NCI-H2196 treated with DMSO at 0.1 percent for 48 hours (cell line): Measurements from ENCODE around the gene NDRG3.

Source experiments
- DNase-seq: peaks from one replicate; lab custom pipeline; 2025; ENCODE audit not compliant: unreplicated experiment; lab: John Stamatoyannopoulos, UW

The NDRG3 gene

DNA sequence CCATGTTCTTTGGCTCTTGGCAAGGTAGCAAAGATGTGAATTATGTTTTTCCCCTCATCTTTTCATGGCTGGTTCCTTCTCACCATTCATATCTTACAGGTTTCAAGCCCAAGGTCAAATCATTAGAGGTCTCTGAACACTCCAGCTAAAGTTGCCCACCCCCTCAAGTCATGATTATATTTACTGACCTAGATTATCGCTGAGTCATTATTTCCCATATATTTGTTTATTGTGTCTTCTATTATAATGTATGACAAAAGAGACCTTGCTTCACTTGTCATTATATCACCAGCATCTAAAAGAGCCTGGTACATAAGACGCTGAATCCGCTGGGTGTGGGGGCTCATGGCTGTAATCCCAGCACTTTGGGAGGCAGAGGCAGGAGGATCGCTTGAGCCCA lies 15.2 kb upstream of the NDRG3 start:
- DNase-seq, result no peak

DNA sequence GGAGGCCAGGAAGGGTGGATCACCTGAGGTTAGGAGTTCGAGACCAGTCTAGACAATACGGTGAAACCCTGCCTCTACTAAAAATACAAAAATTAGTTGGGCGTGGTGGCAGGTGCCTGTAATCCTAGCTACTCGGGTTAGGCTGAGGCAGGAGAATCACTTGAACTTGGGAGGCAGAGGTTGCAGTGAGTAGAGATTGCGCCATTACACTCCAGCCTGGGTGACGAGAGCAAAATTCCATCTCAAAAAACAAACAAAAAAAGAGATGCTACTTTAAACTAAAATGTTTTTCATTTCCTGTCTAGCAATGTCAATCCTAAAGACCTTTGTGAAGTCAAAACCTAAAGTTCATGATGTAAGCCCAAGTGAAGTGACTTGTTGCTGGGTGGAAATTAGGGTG lies 14.8 kb upstream of the NDRG3 start:
- DNase-seq, result no peak

DNA sequence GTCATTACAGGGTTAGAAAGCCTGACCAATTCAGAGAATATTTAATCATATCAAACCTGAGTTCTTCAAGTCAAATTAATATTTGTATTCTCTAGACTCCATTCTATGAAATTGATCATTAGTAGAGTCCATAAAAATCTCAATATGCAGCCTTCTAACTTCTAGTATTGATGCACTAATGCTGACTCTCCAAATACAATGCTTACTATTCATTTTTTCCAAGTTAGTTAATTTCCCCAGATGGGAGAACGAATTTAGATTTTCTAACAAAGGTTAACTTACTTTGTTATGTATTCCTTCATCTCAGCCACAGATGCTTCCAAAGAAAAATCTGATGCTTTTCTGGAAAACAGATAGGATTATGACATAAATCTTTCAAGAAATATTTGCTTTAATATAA lies 12.4 kb upstream of the NDRG3 start:
- DNase-seq, result no peak

DNA sequence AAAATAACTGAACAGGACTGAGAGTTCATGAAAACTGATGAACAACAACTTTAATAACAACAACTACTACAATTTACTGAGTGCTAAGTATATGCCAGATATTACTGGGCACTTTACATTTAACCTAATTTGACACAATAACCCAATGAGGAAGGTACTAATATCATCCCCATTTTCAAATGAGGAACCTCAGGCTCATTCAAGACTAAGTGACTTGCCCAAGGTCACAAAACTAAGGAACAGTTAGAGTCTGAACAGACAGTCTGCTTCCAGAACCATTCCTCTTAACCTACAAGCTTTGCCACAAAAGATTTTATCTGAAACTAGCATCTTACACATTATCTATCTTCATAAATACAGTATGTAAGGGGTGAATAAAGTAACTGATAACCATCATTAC lies 10.6 kb upstream of the NDRG3 start:
- no peak for DNase-seq

DNA sequence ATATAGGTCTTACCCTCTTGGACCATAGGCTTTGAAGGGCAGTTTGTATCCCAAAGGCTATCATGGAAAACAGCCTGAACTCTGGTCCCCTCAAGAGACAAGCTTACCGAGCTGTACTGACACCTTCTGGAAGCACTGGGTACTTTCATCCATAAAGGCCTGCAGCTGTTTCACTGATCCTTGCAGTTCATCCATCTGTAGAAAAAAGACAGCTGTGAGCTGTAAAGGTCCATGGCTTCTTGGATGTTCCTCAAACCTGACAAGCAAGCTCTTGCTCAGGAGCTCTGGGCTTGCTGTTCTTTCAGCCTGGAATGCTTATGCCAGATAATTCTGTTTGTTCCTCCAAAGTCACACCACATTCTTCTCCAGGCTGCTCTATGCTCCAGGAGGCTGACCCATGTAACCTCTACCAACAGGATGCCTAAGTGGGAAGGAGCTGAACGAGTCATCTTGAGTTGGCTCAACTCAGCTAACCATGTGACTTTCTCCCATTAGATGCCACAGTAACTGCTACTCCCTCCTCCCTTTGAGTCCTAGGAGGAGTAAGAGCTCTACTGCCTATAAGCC lies 8.8 kb upstream of the NDRG3 start:
- DNase-seq, result peak; percentile 66

DNA sequence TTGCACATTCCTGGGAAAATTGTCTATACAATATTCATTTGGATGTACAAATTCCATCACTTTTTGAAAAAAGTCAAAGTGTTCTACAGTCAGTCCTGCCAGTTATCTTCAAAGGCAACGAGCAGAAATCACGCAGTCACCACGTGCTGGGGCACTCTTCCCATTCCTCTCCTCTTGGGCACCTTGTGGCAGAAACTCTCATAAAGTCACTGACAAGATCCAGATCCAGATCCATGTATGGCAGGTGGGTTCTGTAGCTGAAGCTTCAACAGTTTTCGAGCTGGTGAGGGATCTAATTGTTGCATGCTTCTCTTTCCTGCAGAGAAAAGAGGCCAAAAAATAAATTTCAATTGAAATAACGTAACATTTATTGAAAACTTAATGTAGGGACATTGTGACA lies 6.7 kb upstream of the NDRG3 start:
- DNase-seq, result no peak

DNA sequence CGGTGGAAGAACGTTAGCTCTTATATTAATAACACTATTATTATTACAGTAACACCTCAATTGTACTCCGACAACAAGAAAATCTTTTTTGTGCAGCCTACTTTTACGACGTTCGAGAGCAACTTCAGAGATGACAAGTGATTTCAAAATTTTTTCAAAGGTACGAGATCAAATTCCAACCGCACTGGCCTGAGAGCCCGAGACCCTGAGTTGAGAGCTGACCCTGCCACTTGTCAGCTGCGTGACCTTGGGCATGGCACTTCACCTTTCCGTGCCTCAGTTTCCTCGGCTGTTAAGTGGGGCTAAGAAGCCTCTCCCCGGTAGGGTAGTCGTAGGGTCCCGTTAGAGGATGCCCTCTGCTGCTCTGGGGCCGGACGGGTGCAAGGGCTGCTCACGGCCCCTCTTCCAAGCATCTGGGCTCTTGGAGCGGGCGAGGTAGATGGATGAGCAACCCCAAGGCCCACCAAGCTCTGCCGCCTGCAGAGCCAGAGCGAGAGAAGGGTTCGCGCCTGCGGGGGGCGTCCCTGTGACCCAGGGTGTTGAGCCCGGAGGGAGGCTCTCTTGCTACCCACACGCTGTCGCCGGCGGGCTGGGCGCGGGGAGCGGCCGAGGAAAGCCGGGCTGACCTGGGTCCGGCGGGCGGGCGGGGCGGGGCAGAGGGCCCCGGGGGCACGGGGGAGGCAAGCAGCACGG lies 510 bp downstream of the NDRG3 start:
- DNase-seq, result no peak

DNA sequence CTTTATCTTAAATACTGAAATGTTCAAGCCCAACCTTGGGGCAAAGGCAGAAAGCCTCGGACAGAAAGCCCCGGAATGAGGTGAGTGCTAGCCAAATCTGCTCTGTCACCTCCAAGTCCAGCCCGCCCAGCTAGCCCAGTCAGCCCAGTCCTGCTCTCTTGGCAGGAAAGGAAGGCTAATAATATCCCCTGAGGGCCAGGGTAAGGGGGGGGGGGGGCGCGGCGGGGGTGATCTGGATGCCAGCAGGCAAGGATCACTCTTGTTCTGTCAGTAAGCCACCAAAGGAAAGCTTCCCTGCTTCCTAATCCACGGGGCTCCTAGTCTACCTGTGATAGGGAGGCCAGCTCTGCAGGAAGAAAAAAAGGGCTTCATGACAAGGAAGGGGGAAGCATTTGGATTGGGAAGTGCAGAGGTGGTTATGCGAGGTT lies 1.1 kb downstream of the NDRG3 start:
- no peak for DNase-seq

DNA sequence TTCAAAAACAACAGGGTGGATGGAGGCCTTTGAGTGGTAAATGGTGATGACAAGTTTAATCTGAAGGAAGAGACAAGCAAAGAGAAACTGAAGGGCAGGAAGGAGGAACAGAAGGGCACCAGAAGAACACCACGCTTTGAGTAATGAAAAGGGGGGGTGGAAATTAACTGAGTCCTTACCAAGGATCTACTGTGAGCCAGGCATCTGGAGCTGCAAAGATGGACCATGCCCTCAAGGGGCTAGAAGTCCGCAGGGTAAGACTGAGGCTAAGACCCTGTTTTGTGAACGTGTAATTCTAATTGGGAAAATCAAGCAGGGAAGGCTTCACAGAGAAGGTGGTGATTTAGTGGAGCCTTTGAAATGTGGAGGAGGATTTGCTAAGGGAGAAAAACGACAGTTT lies 1.6 kb downstream of the NDRG3 start:
- DNase-seq, result no peak

DNA sequence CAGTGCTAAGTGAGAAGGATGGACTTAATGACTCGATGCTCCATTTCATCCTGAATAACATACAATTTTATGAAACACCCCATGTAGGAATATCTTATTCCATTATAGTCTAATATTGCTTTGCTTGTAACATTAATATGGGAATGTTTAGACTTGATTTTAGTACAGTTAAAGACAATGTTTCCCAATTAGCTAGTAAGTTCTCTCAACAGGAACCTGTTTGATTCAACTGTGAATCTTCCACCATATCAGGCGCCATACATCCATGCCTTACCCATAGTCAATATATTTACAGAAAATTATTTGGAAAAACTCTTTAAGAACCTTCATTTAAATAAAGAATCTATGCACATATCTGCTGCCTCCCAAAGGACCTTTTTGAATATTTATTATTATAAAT lies 3.3 kb downstream of the NDRG3 start:
- DNase-seq, result no peak

DNA sequence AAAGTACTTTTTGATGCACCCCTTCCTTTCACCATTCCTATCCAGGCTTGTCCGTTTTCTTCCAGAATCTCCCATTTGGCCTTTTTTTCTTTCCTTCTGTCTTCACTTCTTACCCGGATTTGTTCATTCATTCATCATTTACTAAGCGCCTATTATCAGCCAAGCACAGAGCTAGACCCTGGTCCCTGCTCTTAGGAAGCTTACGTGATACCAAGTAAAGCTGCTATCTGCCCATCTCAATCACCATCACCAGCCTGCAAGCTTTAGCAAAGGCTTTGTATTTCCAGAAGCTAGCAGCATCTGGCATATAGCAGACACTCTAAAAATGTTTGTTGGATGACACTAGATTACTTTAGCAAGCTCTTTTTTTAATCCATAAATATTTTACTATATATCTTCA lies 4.8 kb downstream of the NDRG3 start:
- DNase-seq, result no peak

DNA sequence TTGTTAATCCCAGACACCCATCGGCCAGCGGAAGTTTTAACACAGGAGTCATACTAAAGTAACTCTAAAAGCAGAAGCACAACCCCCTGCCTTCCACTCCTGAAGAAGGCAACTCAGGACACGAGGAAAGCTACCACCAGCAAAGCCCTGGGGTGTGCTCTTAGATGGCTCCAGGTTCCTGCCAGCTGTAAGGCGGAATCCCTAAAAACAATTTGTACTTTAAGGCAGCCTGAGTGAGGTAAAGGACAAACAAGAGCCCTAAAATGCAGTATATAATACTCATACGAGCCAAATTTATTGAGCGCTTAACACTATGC lies 8.7 kb downstream of the NDRG3 start:
- no peak for DNase-seq

DNA sequence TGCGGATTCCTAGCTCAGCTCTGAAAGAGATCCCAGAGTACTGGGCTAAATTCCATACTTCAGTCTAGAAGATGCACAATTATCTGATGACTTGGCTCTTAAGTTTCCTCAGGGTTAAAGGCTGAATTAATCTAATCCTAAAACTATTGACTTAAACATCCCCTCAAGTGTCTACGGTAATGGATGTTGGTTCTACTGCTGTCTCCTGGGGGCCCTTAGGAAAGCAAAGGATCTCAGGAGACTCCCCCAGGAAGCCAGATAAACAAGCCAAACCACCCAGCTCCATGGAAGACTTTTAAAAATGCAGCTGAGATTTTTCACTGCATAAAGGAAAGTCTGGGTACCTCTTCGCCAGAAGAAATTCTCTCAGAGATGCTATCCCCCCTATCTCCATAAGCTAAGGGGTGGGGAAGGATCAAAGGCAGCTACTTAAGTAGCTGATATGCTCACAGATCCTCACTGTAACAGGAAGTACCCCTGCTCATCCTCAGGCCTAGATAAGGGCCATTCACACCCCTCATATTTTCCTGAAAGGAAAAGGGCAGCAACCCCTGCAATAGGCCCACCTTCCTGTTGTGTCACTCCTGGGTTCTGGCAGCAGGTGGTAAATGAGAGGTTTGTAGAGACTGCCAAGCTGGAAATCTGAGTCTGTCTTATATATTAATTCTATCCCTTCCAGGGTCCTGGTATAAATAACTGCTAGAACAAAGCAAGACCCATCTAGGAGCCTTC lies 9.3 kb downstream of the NDRG3 start:
- DNase-seq, result no peak

DNA sequence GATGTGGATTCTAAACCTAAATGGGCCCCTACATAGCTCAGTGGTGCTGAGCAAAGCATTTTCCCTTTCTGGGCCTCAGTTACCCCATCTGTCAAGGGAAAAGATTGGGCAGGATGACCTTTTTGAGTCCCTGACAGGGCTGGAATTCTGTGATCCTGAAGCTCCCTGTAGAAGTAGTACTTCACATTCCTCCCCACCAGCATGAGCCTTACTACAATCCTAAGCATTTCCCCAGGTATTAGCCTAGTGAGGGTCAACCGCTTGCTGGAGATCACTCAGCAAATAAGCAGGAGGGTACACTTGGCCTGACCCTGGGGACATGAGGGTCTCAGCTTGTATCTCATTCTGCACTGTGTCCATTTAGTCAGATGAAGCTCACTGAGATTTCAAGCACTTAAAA lies 13.4 kb downstream of the NDRG3 start:
- no peak for DNase-seq

DNA sequence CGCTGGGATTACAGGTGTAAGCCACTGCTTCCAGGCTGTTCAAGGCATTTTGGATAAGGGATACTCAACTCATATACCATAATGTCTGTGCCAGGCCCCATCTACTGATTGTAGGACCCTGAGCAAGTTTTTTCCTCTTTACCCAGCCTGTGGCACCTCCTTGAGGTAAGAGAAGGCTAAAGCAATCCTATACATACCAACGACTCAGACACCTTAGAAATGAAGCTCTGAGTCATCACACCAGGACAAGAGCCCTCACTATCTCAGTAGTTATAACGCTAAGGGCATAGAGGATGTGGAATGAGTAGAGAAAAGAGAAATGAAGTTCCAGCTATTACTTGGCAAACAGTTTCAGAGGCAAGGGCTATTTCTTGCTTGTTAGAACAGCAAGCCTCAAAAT lies 16.9 kb downstream of the NDRG3 start:
- no peak for DNase-seq

DNA sequence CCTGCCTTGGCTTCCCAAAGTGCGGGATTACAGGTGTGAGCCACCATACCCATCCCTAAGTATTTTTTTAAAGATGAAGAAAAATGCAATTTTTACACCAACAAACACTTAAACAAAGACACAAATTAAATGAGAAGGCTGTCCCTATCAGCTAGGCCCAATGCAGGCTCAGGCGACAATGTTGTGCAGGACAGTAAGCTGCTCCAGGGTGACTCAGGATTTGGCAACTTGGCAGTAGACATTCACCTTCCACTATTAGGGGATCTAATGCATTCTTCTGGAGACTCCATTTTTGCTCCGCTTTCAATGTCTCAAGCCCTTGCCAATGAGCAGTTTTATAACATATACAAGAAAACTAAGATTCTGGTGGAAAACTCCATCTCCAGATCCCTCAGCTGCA lies 19.7 kb downstream of the NDRG3 start:
- no peak for DNase-seq

DNA sequence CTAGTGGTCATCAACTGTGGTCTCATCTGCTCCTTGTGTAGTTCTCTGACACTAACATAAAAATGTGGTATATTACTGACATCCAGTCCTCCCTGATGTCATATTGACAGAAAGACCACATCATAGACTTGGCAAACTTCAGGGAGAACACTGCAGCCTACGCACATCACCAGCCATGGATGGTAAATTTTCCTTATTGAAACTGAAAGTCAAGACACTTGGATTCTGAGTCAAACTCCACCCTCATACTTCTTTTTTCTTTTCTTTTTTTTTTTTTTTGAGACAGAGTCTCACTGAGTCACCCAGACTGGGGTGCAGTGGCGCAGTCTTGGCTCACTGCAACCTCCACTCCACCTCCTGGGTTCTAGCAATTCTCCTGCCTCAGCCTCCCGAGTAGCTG lies 25.4 kb downstream of the NDRG3 start:
- no peak for DNase-seq

DNA sequence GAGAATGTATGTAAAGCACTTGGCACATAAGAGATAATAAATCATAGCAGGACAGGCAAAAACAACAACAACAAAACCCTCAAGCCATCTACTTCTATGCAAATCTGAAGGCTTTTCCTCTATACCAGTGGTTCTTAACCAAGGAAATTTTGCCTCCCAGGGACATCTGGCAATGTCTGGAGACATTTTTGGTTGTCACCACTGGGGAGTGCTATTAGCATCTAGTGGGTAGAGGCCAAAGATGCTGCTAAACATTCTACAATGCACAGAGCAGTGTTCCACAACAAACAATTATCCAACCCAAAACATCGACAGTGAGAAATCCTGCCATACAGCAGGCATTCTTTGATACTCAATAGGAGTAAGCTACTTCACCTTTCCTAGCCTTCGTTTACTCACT lies 28.2 kb downstream of the NDRG3 start:
- no peak for DNase-seq

DNA sequence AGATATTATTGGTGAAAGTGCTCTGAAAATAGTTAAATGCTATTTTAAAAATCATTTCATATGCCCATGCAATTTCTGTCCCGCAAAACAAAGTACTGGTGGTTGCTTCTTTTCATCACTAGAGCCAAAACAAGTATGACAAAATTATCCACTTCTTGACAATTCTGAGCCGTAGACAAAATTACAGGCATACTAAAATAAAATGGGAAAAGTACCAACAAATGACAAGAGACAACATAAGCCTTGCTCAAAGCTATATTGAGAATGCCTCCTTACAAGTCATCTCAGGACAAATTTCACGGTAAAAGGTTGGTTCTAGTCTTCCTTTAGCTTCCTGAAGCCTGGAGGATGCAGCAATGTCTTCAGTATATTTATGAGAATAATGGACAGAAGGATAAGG lies 28.9 kb downstream of the NDRG3 start:
- DNase-seq, result no peak

DNA sequence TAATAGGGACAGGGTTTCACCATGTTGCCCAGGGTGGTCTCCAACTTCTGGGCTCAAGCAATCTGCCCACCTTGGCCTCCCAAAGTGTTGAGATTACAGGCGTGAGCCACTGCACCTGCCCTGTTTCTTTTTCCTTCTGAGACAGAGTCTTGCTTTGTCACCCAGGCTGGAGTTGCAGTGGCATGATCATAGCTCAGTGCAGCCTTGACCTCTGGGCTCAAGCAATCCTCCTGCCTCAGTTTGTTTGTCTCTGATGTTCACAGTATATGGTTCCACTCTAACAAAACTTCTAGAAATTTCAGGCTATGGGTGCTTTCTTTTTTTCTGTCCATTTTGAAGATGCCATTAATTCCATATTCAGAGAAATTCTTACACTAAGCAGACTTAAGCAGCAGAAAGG lies 33.1 kb downstream of the NDRG3 start:
- DNase-seq, result no peak

DNA sequence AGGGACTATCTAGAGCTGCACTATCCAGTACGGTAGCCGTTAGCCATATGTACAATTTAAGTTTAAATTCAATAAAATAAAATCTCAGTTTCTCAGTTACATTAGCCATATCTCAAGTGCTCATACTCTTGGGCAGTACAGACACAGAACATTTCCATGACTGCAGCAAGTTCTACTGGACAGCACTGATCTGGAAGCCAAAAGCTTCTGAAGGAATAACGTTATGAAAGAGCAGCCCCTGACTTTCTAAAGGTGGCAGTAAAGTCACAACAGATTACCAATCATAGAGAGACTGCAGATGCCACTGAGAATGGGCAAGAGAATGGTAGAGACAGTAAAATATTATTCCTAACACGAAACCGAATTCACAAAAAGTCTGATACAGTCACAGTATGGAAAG lies 36.8 kb downstream of the NDRG3 start:
- DNase-seq, result no peak

DNA sequence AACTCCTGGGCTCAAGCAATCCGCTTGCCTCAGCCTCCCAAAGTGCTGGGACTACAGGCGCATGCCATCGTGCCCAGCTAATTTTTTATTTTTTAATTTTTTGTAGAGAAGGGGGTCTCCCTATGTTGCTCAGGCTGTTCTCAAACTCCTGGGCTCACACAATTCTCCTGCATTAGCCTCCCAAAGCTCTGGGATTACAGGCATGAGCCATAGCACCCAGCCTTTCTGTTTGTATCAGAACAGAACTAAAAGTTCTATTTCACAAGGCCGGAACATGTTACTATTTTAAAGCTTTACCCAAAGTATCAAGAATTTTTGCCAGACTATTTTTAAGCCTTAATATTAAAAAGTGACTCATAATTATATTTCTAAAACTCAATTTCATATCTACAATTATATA lies 42.4 kb downstream of the NDRG3 start:
- no peak for DNase-seq

DNA sequence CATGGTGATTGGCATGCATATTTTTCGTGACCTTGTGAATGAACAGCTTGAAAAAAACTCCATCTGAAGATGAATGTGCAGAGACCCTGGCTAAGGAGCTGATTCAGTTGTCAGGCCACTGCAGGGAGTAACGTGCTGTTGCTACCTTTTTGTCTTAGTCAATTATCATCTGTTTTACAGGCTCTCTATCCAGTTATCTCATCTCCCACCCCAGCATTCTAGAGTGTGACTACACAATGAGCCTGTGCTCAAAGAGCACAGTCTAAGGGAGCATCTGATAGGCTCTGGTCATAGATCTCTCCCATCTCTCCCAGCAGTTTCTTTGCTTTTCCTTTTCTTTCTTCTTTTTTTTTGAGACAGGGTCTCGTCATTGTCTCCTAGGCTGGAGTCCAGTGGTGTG lies 45.5 kb downstream of the NDRG3 start:
- no peak for DNase-seq
